ENCODE results near the gene PYHIN1. TPM values are rescaled to one million over a fixed set of nuclear protein-coding genes. Genes with fewer than 3 reads are reported as not detected.
A peak's percentile ranks its signal among the peaks of the same experiment; 100 is the strongest.
"Not testable (repeated sequence)": the region's sequence is repeated elsewhere in the genome, so short reads cannot be mapped to it uniquely, and the experiment has no call there.

PYHIN1 gene
- total RNA-seq, 2 donors from 2014 or later, result 0.31 to 1.1 TPM

- intact Hi-C loops (cut with DNase I, micrococcal nuclease), result no loop called here
- DNase-seq (no peak), ATAC-seq (no peak)
Measured at GRCh38 chr1:159009287-159009686, 77.9 kb downstream of the PYHIN1 start.

- ATAC-seq (peak; percentile 84), DNase-seq (peak in 1 of 2 donors; percentile 47)
- intact Hi-C loops (cut with DNase I, micrococcal nuclease), result no loop called here
Measured at GRCh38 chr1:159009704-159010361, 78.5 kb downstream of the PYHIN1 start, which contains the start of gene IFI16. Gene IFI16, plus strand, starts transcription at chr1:159009907. Its CDS starts 4,774 bp downstream, at chr1:159014681.

- no peak for ATAC-seq
- DNase-seq, result no peak
- intact Hi-C loops (cut with DNase I, micrococcal nuclease), result no loop called here
Measured at GRCh38 chr1:159010391-159010790, 79.0 kb downstream of the PYHIN1 start.

GRCh38 chr1:159011001-159011400 lies 79.6 kb downstream of the PYHIN1 start:
- ATAC-seq, result not testable (repeated sequence)

GRCh38 chr1:159011751-159012150 lies 80.4 kb downstream of the PYHIN1 start:
- DNase-seq, result no peak

More at GRCh38 chr1:159011001-159011400, 79.6 kb downstream of the PYHIN1 start:
- DNase-seq; intact Hi-C loops (cut with DNase I, micrococcal nuclease): not testable (repeated sequence)

GRCh38 chr1:159012495-159012894 lies 81.1 kb downstream of the PYHIN1 start:
- intact Hi-C loops (cut with DNase I, micrococcal nuclease), result no loop called here

More at GRCh38 chr1:159011751-159012150, 80.4 kb downstream of the PYHIN1 start:
- ATAC-seq, result no peak
- intact Hi-C loops (cut with DNase I, micrococcal nuclease), result no loop called here

GRCh38 chr1:159014003-159014571 lies 82.7 kb downstream of the PYHIN1 start:
- no peak for DNase-seq
- ATAC-seq, result no peak
- intact Hi-C loops (cut with DNase I, micrococcal nuclease), result no loop called here

More at GRCh38 chr1:159012495-159012894, 81.1 kb downstream of the PYHIN1 start:
- no peak for DNase-seq
- peak; percentile 27 for ATAC-seq

- DNase-seq, result no peak
- no peak for ATAC-seq
- intact Hi-C loops (cut with DNase I, micrococcal nuclease), result no loop called here
Measured at GRCh38 chr1:159014851-159015250, 83.5 kb downstream of the PYHIN1 start.

GRCh38 chr1:159015440-159015909 lies 84.1 kb downstream of the PYHIN1 start:
- intact Hi-C loops (cut with DNase I, micrococcal nuclease), result no loop called here
- DNase-seq, result peak; percentile 44 to 62
- peak; percentile 86 for ATAC-seq

GRCh38 chr1:159023723-159024122 lies 92.4 kb downstream of the PYHIN1 start:
- ATAC-seq (no peak), DNase-seq (no peak)
- intact Hi-C loops (cut with DNase I, micrococcal nuclease), result no loop called here

- no peak for ATAC-seq
- intact Hi-C loops (cut with DNase I, micrococcal nuclease), result no loop called here
- no peak for DNase-seq
Measured at GRCh38 chr1:159025043-159025442, 93.7 kb downstream of the PYHIN1 start.

Other genes starting within 250 kb of the PYHIN1 start
- gene SPTA1, start 244.8 kb upstream of the PYHIN1 start, total RNA-seq, result not detected
- not detected for gene OR6K2, start 230.9 kb upstream of the PYHIN1 start, total RNA-seq
- not detected for gene OR6K3, start 210.8 kb upstream of the PYHIN1 start, total RNA-seq
- not detected for gene OR6K6, start 176.8 kb upstream of the PYHIN1 start, total RNA-seq
- not detected for gene OR6N1, start 159.4 kb upstream of the PYHIN1 start, total RNA-seq
- not detected for gene OR6N2, start 150.3 kb upstream of the PYHIN1 start, total RNA-seq
- gene MNDA, start 100.2 kb upstream of the PYHIN1 start, total RNA-seq, result 1 to 10 TPM; 1.2 to 2.2 TPM
- 10 to 100 TPM; 14.3 to 22.3 TPM for gene IFI16, start 78.4 kb downstream of the PYHIN1 start, total RNA-seq
- 1 to 10 TPM in 1 of 2 donors, under 1 TPM in 1; 0.92 to 1.1 TPM for gene AIM2, start 145.2 kb downstream of the PYHIN1 start, total RNA-seq
- gene CADM3, start 240.1 kb downstream of the PYHIN1 start, total RNA-seq, result 1 to 10 TPM; 3.2 to 7.5 TPM